ENCODE results near the gene HSPA4.

- no peak for TF ChIP-seq CTCF (conservative IDR thresholded peaks at IDR 0.05 in 1 of 2, IDR thresholded peaks at IDR 0.05 in 1 of 2; ENCODE audit: extremely low read depth in 1 of 2, insufficient read depth in 1 of 2, low read depth in 1 of 2, low read length in 2 of 2)
- TF ChIP-seq EZH2 (IDR thresholded peaks at IDR 0.05; ENCODE audit: borderline replicate concordance, low read length) = no peak
Measured at GRCh38 chr5:133053448-133053847, 1.6 kb downstream of the HSPA4 start.
